Cortex of kidney (tissue), 1 donor: ENCODE results near the gene ATXN7L3B.
"Not testable (repeated sequence)": the region's sequence is repeated elsewhere in the genome, so short reads cannot be mapped to it uniquely, and the experiment has no call there.

Source experiments
- DNase-seq: peaks from one replicate; lab custom pipeline; 2025; lab: John Stamatoyannopoulos, UW

Gene ATXN7L3B

GRCh38 chr12:74537707-74538385 is at the start of gene ATXN7L3B:
ATXN7L3B (plus strand) TSS chr12:74537835; CDS start chr12:74538113, 278 bp downstream.
- peak; percentile 18 for DNase-seq

GRCh38 chr12:74488134-74488533 is 49.5 kb upstream of the ATXN7L3B start:
- DNase-seq = no peak

GRCh38 chr12:74489543-74489942 is 48.1 kb upstream of the ATXN7L3B start:
- DNase-seq = no peak

GRCh38 chr12:74490390-74491064 is 47.1 kb upstream of the ATXN7L3B start:
- no peak for DNase-seq

- no peak for DNase-seq
These were observed 46.3 kb upstream of the ATXN7L3B start for GRCh38 chr12:74491374-74491773.

- no peak for DNase-seq
These were observed 38.4 kb upstream of the ATXN7L3B start for GRCh38 chr12:74499192-74499591.

GRCh38 chr12:74508873-74509657 is 28.6 kb upstream of the ATXN7L3B start:
- DNase-seq = not testable (repeated sequence)

GRCh38 chr12:74509886-74510285 is 27.7 kb upstream of the ATXN7L3B start:
- DNase-seq = no peak

GRCh38 chr12:74514098-74514872 is 23.4 kb upstream of the ATXN7L3B start:
- DNase-seq = no peak

GRCh38 chr12:74515849-74516248 is 21.8 kb upstream of the ATXN7L3B start:
- no peak for DNase-seq

GRCh38 chr12:74526535-74526934 is 11.1 kb upstream of the ATXN7L3B start:
- no peak for DNase-seq

GRCh38 chr12:74527491-74527890 is 10.1 kb upstream of the ATXN7L3B start:
- no peak for DNase-seq

- no peak for DNase-seq
These were observed 7.0 kb upstream of the ATXN7L3B start for GRCh38 chr12:74530676-74531075.

GRCh38 chr12:74535536-74535935 is 2.1 kb upstream of the ATXN7L3B start:
- DNase-seq = no peak

GRCh38 chr12:74537126-74537706 is 419 bp upstream of the ATXN7L3B start:
- DNase-seq = no peak

- no peak for DNase-seq
These were observed 1.0 kb downstream of the ATXN7L3B start for GRCh38 chr12:74538491-74539258.

GRCh38 chr12:74539261-74539660 is 1.6 kb downstream of the ATXN7L3B start:
- no peak for DNase-seq

- no peak for DNase-seq
These were observed 2.3 kb downstream of the ATXN7L3B start for GRCh38 chr12:74539765-74540526.

- no peak for DNase-seq
These were observed 3.4 kb downstream of the ATXN7L3B start for GRCh38 chr12:74541074-74541473.

- DNase-seq = no peak
These were observed 9.6 kb downstream of the ATXN7L3B start for GRCh38 chr12:74547249-74547648.
